MCF 10A (cell line): ENCODE results near the gene CDCA3. TPM values are rescaled to one million over a fixed set of nuclear protein-coding genes. Genes with fewer than 3 reads are reported as not detected.

ENCODE experiments used
- BruUV-seq: library from RNA; stranded (reverse); fragments of 400-500 nt; replicated peaks from 2 replicates; lab custom pipeline; 2021; lab: Mats Ljungman, UMichigan
- CTCF ChIA-PET: fragments of 300-600 bp; sonication (Branson Sonifier 250); formaldehyde crosslinking; extraction: SDS; loops from one replicate; lab custom pipeline; 2021; ENCODE audit warnings: antibody characterized with exemption, inconsistent platforms; lab: Yijun Ruan, JAX
- POLR2A ChIA-PET: fragments of 300-600, 350-650 bp; sonication (Branson Sonifier 250); formaldehyde crosslinking; extraction: SDS; loops from one replicate; lab custom pipeline; 2020; ENCODE audit warnings: antibody characterized with exemption, inconsistent platforms; lab: Yijun Ruan, JAX
- DNase-seq: peaks from one replicate; pipeline ENCODE4 v3.0.0-alpha.2; 2018; ENCODE audit not compliant: unreplicated experiment
- H3K27ac Mint-ChIP-seq: one replicate; pipeline ENCODE4 v1.8.0; 2022; ENCODE audit warnings: mild to moderate bottlenecking, low read depth, mixed read lengths; ENCODE audit not compliant: unreplicated experiment
- H3K27me3 Mint-ChIP-seq: one replicate; pipeline ENCODE4 v1.8.0; 2022; ENCODE audit warnings: mixed read lengths; ENCODE audit not compliant: insufficient read depth, unreplicated experiment
- H3K36me3 Mint-ChIP-seq: one replicate; pipeline ENCODE4 v1.8.0; 2022; ENCODE audit warnings: mild to moderate bottlenecking, moderate library complexity, mixed read lengths; ENCODE audit not compliant: insufficient read depth, unreplicated experiment
- H3K4me1 Mint-ChIP-seq: one replicate; pipeline ENCODE4 v1.8.0; 2022; ENCODE audit warnings: mixed read lengths; ENCODE audit not compliant: insufficient read depth, unreplicated experiment
- H3K4me3 Mint-ChIP-seq: one replicate; pipeline ENCODE4 v1.8.0; 2022; ENCODE audit warnings: mild to moderate bottlenecking, moderate library complexity, mixed read lengths; ENCODE audit not compliant: unreplicated experiment
- H3K9me3 Mint-ChIP-seq: one replicate; pipeline ENCODE4 v1.8.0; 2022; ENCODE audit warnings: mixed read lengths; ENCODE audit not compliant: unreplicated experiment
- intact Hi-C: fragments of 100-400 bp; cut with micrococcal nuclease; formaldehyde crosslinking; loops from 2 replicates; pipeline ENCODE4 v1.14.1; 2022
- total RNA-seq: library from RNA; stranded (reverse); gene quantifications from 2 replicates; pipeline ENCODE4 v1.2.3, GENCODE V29; 2022
- TF ChIP-seq, protein P1 (sequence below): fragments of 200-600 bp; IDR thresholded peaks from one replicate; pipeline ENCODE4 v1.8.0; 2022; ENCODE audit warnings: antibody characterized with exemption, mild to moderate bottlenecking; ENCODE audit not compliant: unreplicated experiment

CDCA3 gene
- total RNA-seq, 1 experiment from 2014 or later: 25.5 TPM

DNA sequence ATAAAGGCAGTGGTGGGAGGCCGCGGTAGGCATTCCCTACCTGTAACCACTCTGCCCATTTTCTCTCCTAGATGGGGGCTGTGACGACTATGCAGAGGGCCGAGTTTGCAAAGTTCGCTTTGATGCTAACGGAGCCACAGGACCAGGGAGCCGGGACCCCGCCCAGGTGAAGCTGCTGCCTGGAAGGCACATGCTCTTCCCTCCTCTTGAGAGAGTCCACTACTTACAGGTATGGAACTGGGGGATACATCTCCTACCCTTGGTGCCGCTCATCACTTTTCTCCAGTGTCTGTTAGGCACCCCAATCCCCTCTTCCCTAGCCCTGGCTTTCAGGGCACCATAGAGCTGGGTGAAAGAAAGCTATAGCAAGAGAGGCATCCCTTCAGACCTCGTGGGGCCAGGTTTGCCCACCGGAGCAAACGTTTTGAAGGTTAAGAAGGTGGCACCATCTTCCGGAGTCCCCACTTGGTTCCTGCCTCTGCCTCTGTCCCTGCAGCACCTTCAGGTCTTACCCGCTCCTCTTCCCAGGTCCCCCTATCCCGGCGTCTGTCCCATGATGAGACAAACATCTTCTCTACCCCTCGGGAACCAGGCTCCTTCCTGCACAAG, 24.9 kb downstream of the CDCA3 start:
- no TSS peak for BruUV-seq
- Mint-ChIP-seq H3K4me3 (no peak overlapping the region), H3K36me3 (no peaks in the 10 kb centered on the region), H3K27ac (no peak overlapping the region), H3K9me3 (no peaks in the 10 kb centered on the region), H3K27me3 (peaks cover 99% of the 10 kb centered on the region), H3K4me1 (peaks cover 29% of the 10 kb centered on the region)
- ChIA-PET POLR2A (no interaction called here), CTCF (interaction anchor here (0.5 to 5.1 kb wide), 30 partner anchors 9 to 451 kb away, joined by 3 to 42 read pairs (median 4); partner anchors contain the start of genes COPS7A, GNB3, MLF2 and SCNN1A)
- intact Hi-C loops: no loop called here
- DNase-seq: no peak
- TF ChIP-seq, protein P1, sequence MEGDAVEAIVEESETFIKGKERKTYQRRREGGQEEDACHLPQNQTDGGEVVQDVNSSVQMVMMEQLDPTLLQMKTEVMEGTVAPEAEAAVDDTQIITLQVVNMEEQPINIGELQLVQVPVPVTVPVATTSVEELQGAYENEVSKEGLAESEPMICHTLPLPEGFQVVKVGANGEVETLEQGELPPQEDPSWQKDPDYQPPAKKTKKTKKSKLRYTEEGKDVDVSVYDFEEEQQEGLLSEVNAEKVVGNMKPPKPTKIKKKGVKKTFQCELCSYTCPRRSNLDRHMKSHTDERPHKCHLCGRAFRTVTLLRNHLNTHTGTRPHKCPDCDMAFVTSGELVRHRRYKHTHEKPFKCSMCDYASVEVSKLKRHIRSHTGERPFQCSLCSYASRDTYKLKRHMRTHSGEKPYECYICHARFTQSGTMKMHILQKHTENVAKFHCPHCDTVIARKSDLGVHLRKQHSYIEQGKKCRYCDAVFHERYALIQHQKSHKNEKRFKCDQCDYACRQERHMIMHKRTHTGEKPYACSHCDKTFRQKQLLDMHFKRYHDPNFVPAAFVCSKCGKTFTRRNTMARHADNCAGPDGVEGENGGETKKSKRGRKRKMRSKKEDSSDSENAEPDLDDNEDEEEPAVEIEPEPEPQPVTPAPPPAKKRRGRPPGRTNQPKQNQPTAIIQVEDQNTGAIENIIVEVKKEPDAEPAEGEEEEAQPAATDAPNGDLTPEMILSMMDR: no peak

DNA sequence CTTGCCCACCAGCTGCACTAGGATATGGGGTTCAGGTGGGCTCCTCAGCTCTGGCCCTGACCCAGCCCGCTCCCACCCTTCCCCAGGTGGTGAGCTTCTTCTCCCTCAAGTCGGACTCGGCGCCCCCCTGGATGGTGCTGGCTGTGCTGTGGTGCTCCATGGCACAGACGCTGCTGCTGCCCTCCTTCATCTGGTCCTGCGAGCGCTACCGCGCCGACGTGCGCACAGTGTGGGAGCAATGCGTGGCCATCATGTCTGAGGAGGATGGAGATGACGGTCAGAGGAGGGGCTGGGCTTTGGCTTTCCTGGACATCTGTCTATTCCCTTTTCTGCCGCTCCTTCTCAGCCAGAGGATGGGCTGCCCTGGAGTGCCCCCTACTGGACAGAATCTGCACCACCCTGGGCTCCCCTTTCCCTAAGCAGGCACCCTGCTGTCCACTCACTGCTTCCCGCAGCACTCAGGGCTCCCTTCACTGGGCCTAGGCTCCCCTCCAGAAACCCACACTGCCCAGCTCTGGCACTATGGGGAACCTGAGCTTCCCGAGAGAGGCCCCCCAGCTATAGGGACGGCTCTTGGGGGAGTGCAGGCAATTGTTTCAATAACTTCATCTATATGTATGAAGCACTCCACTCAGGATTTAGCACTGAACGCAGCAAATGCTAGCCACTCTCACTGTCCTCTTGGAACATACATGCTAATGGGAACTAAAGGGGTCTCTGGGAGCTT, 25.5 kb downstream of the CDCA3 start:
- Mint-ChIP-seq H3K36me3 (no peaks in the 10 kb centered on the region), H3K4me1 (peaks cover 29% of the 10 kb centered on the region), H3K27ac (no peak overlapping the region), H3K27me3 (peaks cover 99% of the 10 kb centered on the region), H3K9me3 (no peaks in the 10 kb centered on the region), H3K4me3 (no peak overlapping the region)
- ChIA-PET CTCF (interaction anchor here (0.5 to 5.1 kb wide), 46 partner anchors 8 to 450 kb away, joined by 3 to 42 read pairs (median 4); partner anchors contain the start of genes COPS7A, GNB3, LAG3 and MLF2), POLR2A (interaction anchor here (0.6 to 1.0 kb wide), 2 partner anchors 28 to 90 kb away, joined by 3 read pairs; no protein-coding TSS in a partner anchor)
- intact Hi-C loops: loop anchor here (1.0 kb wide), 3 partner anchors 72 to 211 kb away; partner anchors contain the start of gene MLF2
- DNase-seq: peak; percentile 84
- no TSS peak for BruUV-seq
- TF ChIP-seq, protein P1: peak; percentile 90

- Mint-ChIP-seq H3K27ac (no peak overlapping the region), H3K9me3 (no peaks in the 10 kb centered on the region), H3K27me3 (peaks cover 99% of the 10 kb centered on the region), H3K4me1 (peaks cover 29% of the 10 kb centered on the region), H3K4me3 (no peak overlapping the region), H3K36me3 (no peaks in the 10 kb centered on the region)
- no TSS peak for BruUV-seq
- POLR2A ChIA-PET: interaction anchor here (0.6 to 1.0 kb wide), 2 partner anchors 27 to 89 kb away, joined by 3 read pairs; no protein-coding TSS in a partner anchor
- TF ChIP-seq, protein P1: no peak
- intact Hi-C loops: loop anchor here (1.0 kb wide), 3 partner anchors 72 to 211 kb away; partner anchors contain the start of gene MLF2
- peak; percentile 26 for DNase-seq
- CTCF ChIA-PET: interaction anchor here (0.5 to 5.1 kb wide), 28 partner anchors 8 to 210 kb away, joined by 3 to 42 read pairs (median 4); partner anchors contain the start of genes COPS7A, LAG3, MLF2 and ZNF384
Observed at GRCh38 chr12:6824901-6825381, 26.1 kb downstream of the CDCA3 start.
